ENCODE measurements around the gene EIF2AK3. TPM values are rescaled to one million over a fixed set of nuclear protein-coding genes. Genes with fewer than 3 reads are reported as not detected.

Gene EIF2AK3
- polyA plus RNA-seq, 1 donor (not counting 4 experiments of a cell fraction or from before 2014, with no cell fraction given), result 10.9 TPM

- no peak overlapping the region for H2AFZ ChIP-seq (ENCODE audit: control insufficient read depth, low read length)
- no peaks in the 10 kb centered on the region for H3K9me1 ChIP-seq (ENCODE audit: control insufficient read depth, extremely low read depth, insufficient read depth, low read length)
- FAIRE-seq (peak; percentile 36), DNase-seq (ENCODE audit: low read depth, low spot score) (no peak)
- no peaks in the 10 kb centered on the region for H3K9me3 ChIP-seq (ENCODE audit: control insufficient read depth, low read depth, low read length)
- H3K4me2 ChIP-seq (ENCODE audit: control insufficient read depth, extremely low read depth, insufficient read depth, low read depth, low read length), result peak overlapping the region; percentile 78
- H3K4me3 ChIP-seq (ENCODE audit: control insufficient read depth in 2 of 3, extremely low read depth in 1 of 3, insufficient read depth in 2 of 3, low read depth in 1 of 3, low read length in 3 of 3), result no peak overlapping the region
- H3K79me2 ChIP-seq (ENCODE audit: control insufficient read depth, insufficient read depth, low read length), result no peaks in the 10 kb centered on the region
- dilution Hi-C loops (cut with MboI; ENCODE audit: extremely low pct_ligation_motif_present, low sequenced_read_pairs), result no loop called here
- peak overlapping the region; percentile 56 for H3K27ac ChIP-seq (ENCODE audit: control insufficient read depth, insufficient read depth, low read length)
- H3K9ac ChIP-seq (ENCODE audit: control insufficient read depth, extremely low read depth, insufficient read depth, low read length), result no peak overlapping the region
- H3K4me1 ChIP-seq (ENCODE audit: control insufficient read depth, extremely low read depth, insufficient read depth, low read length), result peaks cover 24% of the 10 kb centered on the region
- H3K36me3 ChIP-seq (ENCODE audit: control insufficient read depth in 2 of 2, extremely low read depth in 1 of 2, insufficient read depth in 2 of 2, low read length in 2 of 2), result no peaks in the 10 kb centered on the region
- no peaks in the 10 kb centered on the region for H3K27me3 ChIP-seq (ENCODE audit: control insufficient read depth, extremely low read depth, insufficient read depth, low read length)
- H4K20me1 ChIP-seq (ENCODE audit: control insufficient read depth, extremely low read depth, insufficient read depth, low read length), result no peaks in the 10 kb centered on the region
- TF ChIP-seq CTCF (optimal IDR thresholded peaks at IDR 0.05 in 1 of 3, IDR thresholded peaks at IDR 0.05 in 1 of 3, conservative IDR thresholded peaks at IDR 0.05 in 1 of 3; ENCODE audit: extremely low read depth in 1 of 3, insufficient read depth in 2 of 3, low read length in 3 of 3), result no peak
- TF ChIP-seq EZH2 (IDR thresholded peaks at IDR 0.05; ENCODE audit: low read length), result no peak
These were observed 31.1 kb upstream of the EIF2AK3 start for GRCh38 chr2:88658326-88658725.

GRCh38 chr2:88657131-88657530 is 29.9 kb upstream of the EIF2AK3 start:
- H4K20me1 ChIP-seq (ENCODE audit: control insufficient read depth, extremely low read depth, insufficient read depth, low read length), result no peaks in the 10 kb centered on the region

More at GRCh38 chr2:88657131-88657530, 29.9 kb upstream of the EIF2AK3 start:
- no peak overlapping the region for H3K4me2 ChIP-seq (ENCODE audit: control insufficient read depth, extremely low read depth, insufficient read depth, low read depth, low read length)
- no peak overlapping the region for H2AFZ ChIP-seq (ENCODE audit: control insufficient read depth, low read length)
- no peak overlapping the region for H3K4me3 ChIP-seq (ENCODE audit: control insufficient read depth in 2 of 3, extremely low read depth in 1 of 3, insufficient read depth in 2 of 3, low read depth in 1 of 3, low read length in 3 of 3)
- no peaks in the 10 kb centered on the region for H3K79me2 ChIP-seq (ENCODE audit: control insufficient read depth, insufficient read depth, low read length)
- no peak overlapping the region for H3K27ac ChIP-seq (ENCODE audit: control insufficient read depth, insufficient read depth, low read length)
- no peaks in the 10 kb centered on the region for H3K27me3 ChIP-seq (ENCODE audit: control insufficient read depth, extremely low read depth, insufficient read depth, low read length)
- no peaks in the 10 kb centered on the region for H3K9me1 ChIP-seq (ENCODE audit: control insufficient read depth, extremely low read depth, insufficient read depth, low read length)
- DNase-seq (ENCODE audit: low read depth, low spot score), result no peak
- dilution Hi-C loops (cut with MboI; ENCODE audit: extremely low pct_ligation_motif_present, low sequenced_read_pairs), result no loop called here
- no peaks in the 10 kb centered on the region for H3K9me3 ChIP-seq (ENCODE audit: control insufficient read depth, low read depth, low read length)
- peaks cover 24% of the 10 kb centered on the region for H3K4me1 ChIP-seq (ENCODE audit: control insufficient read depth, extremely low read depth, insufficient read depth, low read length)
- no peak for FAIRE-seq
- TF ChIP-seq CTCF (optimal IDR thresholded peaks at IDR 0.05 in 1 of 3, IDR thresholded peaks at IDR 0.05 in 1 of 3, conservative IDR thresholded peaks at IDR 0.05 in 1 of 3; ENCODE audit: extremely low read depth in 1 of 3, insufficient read depth in 2 of 3, low read length in 3 of 3), result no peak
- TF ChIP-seq EZH2 (IDR thresholded peaks at IDR 0.05; ENCODE audit: low read length), result no peak
- H3K9ac ChIP-seq (ENCODE audit: control insufficient read depth, extremely low read depth, insufficient read depth, low read length), result no peak overlapping the region
- no peaks in the 10 kb centered on the region for H3K36me3 ChIP-seq (ENCODE audit: control insufficient read depth in 2 of 2, extremely low read depth in 1 of 2, insufficient read depth in 2 of 2, low read length in 2 of 2)
